MM.1S (cell line): ENCODE measurements around the gene SMAD4.
"Not testable (repeated sequence)": the region's sequence is repeated elsewhere in the genome, so short reads cannot be mapped to it uniquely, and the experiment has no call there.

ENCODE experiments used
- EZH2 ChIP-seq: fragments of 300-600 bp; sonication (generic); optimal IDR thresholded peaks from 2 replicates; pipeline ENCODE3; 2017; ENCODE audit warnings: low read depth, mild to moderate bottlenecking, antibody characterized with exemption, low read length, mixed read lengths
- TF ChIP-seq, protein P1 (sequence below): fragments of 300-600 bp; sonication (generic); IDR thresholded peaks from 2 replicates; pipeline ENCODE4 v1.5.1; 2016; ENCODE audit warnings: antibody characterized with exemption, low read length, mixed read lengths

GRCh38 chr18:51092967-51093366 is 63.0 kb downstream of the SMAD4 start:
- TF ChIP-seq, protein P1, sequence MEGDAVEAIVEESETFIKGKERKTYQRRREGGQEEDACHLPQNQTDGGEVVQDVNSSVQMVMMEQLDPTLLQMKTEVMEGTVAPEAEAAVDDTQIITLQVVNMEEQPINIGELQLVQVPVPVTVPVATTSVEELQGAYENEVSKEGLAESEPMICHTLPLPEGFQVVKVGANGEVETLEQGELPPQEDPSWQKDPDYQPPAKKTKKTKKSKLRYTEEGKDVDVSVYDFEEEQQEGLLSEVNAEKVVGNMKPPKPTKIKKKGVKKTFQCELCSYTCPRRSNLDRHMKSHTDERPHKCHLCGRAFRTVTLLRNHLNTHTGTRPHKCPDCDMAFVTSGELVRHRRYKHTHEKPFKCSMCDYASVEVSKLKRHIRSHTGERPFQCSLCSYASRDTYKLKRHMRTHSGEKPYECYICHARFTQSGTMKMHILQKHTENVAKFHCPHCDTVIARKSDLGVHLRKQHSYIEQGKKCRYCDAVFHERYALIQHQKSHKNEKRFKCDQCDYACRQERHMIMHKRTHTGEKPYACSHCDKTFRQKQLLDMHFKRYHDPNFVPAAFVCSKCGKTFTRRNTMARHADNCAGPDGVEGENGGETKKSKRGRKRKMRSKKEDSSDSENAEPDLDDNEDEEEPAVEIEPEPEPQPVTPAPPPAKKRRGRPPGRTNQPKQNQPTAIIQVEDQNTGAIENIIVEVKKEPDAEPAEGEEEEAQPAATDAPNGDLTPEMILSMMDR, result not testable (repeated sequence)
- TF ChIP-seq EZH2, result not testable (repeated sequence)
